GM23248 (cell line): ENCODE data around the gene TCF4.

Source experiments
- EZH2 ChIP-seq: fragments of 200-600 bp; sonication (generic); IDR thresholded peaks from 2 replicates; pipeline ENCODE4 v1.6.1; 2018; ENCODE audit warnings: antibody characterized with exemption, mild to moderate bottlenecking; ENCODE audit not compliant: insufficient read depth, poor library complexity, severe bottlenecking
- EZH2phosphoT487 ChIP-seq: fragments of 200-600 bp; sonication (generic); IDR thresholded peaks from 2 replicates; pipeline ENCODE4 v1.6.1; 2018; ENCODE audit warnings: antibody characterized with exemption, moderate library complexity, mild to moderate bottlenecking, low read depth; ENCODE audit not compliant: insufficient read depth

- TF ChIP-seq EZH2phosphoT487 (no peak), EZH2 (no peak)
These were observed 303.4 kb downstream of the TCF4 start for GRCh38 chr18:55284614-55285013.
